Measurements from ENCODE around the gene TLE6.

GRCh38 chr19:2986951-2987524 is 9.7 kb downstream of the TLE6 start:
- TF ChIP-seq, protein P1, sequence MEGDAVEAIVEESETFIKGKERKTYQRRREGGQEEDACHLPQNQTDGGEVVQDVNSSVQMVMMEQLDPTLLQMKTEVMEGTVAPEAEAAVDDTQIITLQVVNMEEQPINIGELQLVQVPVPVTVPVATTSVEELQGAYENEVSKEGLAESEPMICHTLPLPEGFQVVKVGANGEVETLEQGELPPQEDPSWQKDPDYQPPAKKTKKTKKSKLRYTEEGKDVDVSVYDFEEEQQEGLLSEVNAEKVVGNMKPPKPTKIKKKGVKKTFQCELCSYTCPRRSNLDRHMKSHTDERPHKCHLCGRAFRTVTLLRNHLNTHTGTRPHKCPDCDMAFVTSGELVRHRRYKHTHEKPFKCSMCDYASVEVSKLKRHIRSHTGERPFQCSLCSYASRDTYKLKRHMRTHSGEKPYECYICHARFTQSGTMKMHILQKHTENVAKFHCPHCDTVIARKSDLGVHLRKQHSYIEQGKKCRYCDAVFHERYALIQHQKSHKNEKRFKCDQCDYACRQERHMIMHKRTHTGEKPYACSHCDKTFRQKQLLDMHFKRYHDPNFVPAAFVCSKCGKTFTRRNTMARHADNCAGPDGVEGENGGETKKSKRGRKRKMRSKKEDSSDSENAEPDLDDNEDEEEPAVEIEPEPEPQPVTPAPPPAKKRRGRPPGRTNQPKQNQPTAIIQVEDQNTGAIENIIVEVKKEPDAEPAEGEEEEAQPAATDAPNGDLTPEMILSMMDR (IDR thresholded peaks at IDR 0.05) = no peak
- no peak for TF ChIP-seq POLR2A (IDR thresholded peaks at IDR 0.05)

All from lower leg skin (tissue), 3 donors.